ENCODE data around the gene FBXO48. TPM values are rescaled to one million over a fixed set of nuclear protein-coding genes. Genes with fewer than 3 reads are reported as not detected.

The FBXO48 gene
- total RNA-seq, 2 experiments from 2014 or later: 0.44 to 0.50 TPM

DNA sequence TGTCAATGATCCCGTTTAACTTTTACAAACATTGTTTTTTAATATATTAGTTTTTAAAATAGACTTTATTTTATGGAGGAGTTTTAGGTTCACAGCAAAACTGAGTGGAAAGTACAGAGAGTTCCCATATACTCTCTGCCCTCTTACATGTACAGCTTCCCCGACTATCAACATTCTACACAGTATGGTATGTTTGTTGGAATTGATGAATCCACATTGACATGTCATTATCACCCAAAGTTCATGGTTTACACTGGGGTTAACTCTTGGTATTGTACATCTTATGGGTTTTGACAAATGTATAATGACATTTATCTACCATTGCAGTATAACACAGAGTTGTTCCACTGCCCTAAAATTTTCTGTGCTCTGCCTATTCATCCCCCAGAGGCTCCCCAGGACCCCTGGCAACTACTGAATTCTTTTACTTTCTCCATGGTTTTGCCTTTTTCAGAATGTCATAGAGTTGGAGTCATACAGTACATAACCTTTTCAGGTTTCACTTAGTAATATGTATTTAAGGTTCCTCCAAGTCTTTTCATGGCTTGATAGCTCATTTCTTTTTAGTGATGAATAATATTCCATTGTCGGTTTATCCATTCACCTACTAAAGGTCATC lies 5.8 kb upstream of the FBXO48 start:
- POLR2A ChIA-PET: interaction anchor here (1.1 kb wide), 1 partner anchor 220 kb away, joined by 5 read pairs; no protein-coding TSS in a partner anchor
- H3K36me3 Mint-ChIP-seq (ENCODE audit: low read depth): no peaks in the 10 kb centered on the region
- H3K36me3 ChIP-seq (ENCODE audit: insufficient read depth, low read length): no peaks in the 10 kb centered on the region
- TF ChIP-seq, protein P1, sequence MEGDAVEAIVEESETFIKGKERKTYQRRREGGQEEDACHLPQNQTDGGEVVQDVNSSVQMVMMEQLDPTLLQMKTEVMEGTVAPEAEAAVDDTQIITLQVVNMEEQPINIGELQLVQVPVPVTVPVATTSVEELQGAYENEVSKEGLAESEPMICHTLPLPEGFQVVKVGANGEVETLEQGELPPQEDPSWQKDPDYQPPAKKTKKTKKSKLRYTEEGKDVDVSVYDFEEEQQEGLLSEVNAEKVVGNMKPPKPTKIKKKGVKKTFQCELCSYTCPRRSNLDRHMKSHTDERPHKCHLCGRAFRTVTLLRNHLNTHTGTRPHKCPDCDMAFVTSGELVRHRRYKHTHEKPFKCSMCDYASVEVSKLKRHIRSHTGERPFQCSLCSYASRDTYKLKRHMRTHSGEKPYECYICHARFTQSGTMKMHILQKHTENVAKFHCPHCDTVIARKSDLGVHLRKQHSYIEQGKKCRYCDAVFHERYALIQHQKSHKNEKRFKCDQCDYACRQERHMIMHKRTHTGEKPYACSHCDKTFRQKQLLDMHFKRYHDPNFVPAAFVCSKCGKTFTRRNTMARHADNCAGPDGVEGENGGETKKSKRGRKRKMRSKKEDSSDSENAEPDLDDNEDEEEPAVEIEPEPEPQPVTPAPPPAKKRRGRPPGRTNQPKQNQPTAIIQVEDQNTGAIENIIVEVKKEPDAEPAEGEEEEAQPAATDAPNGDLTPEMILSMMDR (IDR thresholded peaks at IDR 0.05): no peak
- no peaks in the 10 kb centered on the region for H3K9me3 ChIP-seq (ENCODE audit: control insufficient read depth in 1 of 2, insufficient read depth in 1 of 2, low read length in 2 of 2)
- no peak overlapping the region for H3K4me3 ChIP-seq (ENCODE audit: low read length)
- DNase-seq (no peak), ATAC-seq (ENCODE audit: poor library complexity) (no peak)
- no peaks in the 10 kb centered on the region for H3K9me3 Mint-ChIP-seq
- CTCF ChIA-PET: interaction anchor here (1.0 kb wide), 1 partner anchor 452 kb away, joined by 3 read pairs; no protein-coding TSS in a partner anchor
- H3K4me1 ChIP-seq (ENCODE audit: insufficient read depth, low read length): peaks cover 3% of the 10 kb centered on the region
- no peaks in the 10 kb centered on the region for H3K27me3 ChIP-seq (ENCODE audit: control insufficient read depth in 1 of 2, insufficient read depth in 2 of 2, low read length in 2 of 2)
- peaks cover 15% of the 10 kb centered on the region for H3K4me1 Mint-ChIP-seq (ENCODE audit: low read depth)
- H3K27me3 Mint-ChIP-seq: no peaks in the 10 kb centered on the region
- H3K4me3 Mint-ChIP-seq: no peak overlapping the region
- intact Hi-C loops (cut with DNase I, micrococcal nuclease): no loop called here
- H3K27ac Mint-ChIP-seq: no peak overlapping the region
- no peak overlapping the region for H3K27ac ChIP-seq (ENCODE audit: low read depth in 1 of 2, low read length in 2 of 2)

DNA sequence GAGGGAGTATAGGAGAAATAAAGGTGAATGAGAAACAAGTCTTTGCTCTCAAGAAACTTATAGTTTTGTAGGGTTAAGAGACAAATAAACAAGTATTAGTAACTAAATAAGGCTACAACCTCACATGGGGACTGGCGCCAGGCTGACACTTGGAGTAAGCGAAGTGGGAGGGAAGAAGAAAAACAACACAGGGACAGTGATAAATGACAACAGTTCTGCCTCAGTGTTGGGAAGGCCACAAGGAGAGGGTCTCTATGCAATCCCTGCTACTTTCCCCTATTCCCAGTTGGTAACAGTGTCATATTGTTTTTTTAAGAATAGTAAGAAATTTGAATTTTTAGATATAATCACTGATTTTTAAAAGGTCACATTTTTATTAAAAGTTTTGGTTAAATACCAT lies 4.3 kb upstream of the FBXO48 start:
- Mint-ChIP-seq H3K4me1 (ENCODE audit: low read depth) (peaks cover 18% of the 10 kb centered on the region), H3K9me3 (no peaks in the 10 kb centered on the region), H3K4me3 (no peak overlapping the region), H3K27ac (no peak overlapping the region), H3K36me3 (ENCODE audit: low read depth) (peaks cover 3% of the 10 kb centered on the region), H3K27me3 (no peaks in the 10 kb centered on the region)
- ATAC-seq (ENCODE audit: poor library complexity): no peak
- no peak for DNase-seq
- H3K4me1 ChIP-seq (ENCODE audit: insufficient read depth, low read length): peaks cover 11% of the 10 kb centered on the region
- no peaks in the 10 kb centered on the region for H3K27me3 ChIP-seq (ENCODE audit: control insufficient read depth in 1 of 2, insufficient read depth in 2 of 2, low read length in 2 of 2)
- H3K4me3 ChIP-seq (ENCODE audit: low read length): no peak overlapping the region
- TF ChIP-seq, protein P1 (IDR thresholded peaks at IDR 0.05): no peak
- no peaks in the 10 kb centered on the region for H3K36me3 ChIP-seq (ENCODE audit: insufficient read depth, low read length)
- POLR2A ChIA-PET: no interaction called here
- CTCF ChIA-PET: interaction anchor here (2.1 kb wide), 1 partner anchor 16 kb away, joined by 5 read pairs; no protein-coding TSS in a partner anchor
- intact Hi-C loops (cut with DNase I, micrococcal nuclease): no loop called here
- no peak overlapping the region for H3K27ac ChIP-seq (ENCODE audit: low read depth in 1 of 2, low read length in 2 of 2)
- no peaks in the 10 kb centered on the region for H3K9me3 ChIP-seq (ENCODE audit: control insufficient read depth in 1 of 2, insufficient read depth in 1 of 2, low read length in 2 of 2)

DNA sequence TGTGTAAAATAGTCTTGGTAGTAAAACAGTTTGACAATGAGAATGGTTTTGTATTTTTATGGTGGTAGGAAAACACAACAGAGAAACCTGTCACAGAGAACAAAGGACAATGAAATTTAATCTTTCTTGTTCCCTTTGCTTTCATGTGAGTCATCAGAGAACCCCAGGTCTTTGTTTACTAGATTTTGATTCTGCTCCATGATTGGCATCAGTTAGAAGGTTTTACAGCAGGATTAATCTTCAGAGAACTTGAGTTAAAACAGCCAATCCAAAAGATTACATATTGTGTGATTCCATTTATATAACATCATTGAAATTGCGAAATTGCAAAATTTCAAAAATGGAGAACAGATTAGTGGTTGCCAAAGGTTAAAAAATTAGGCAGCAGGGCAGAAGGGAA lies 2.8 kb upstream of the FBXO48 start:
- no peak overlapping the region for H3K4me3 ChIP-seq (ENCODE audit: low read length)
- DNase-seq: no peak
- H3K27me3 ChIP-seq (ENCODE audit: control insufficient read depth in 1 of 2, insufficient read depth in 2 of 2, low read length in 2 of 2): no peaks in the 10 kb centered on the region
- ChIA-PET CTCF (no interaction called here), POLR2A (no interaction called here)
- Mint-ChIP-seq H3K36me3 (ENCODE audit: low read depth) (peaks cover 4% of the 10 kb centered on the region), H3K9me3 (no peaks in the 10 kb centered on the region), H3K4me1 (ENCODE audit: low read depth) (peaks cover 33% of the 10 kb centered on the region), H3K27ac (peak overlapping the region; percentile 4), H3K27me3 (no peaks in the 10 kb centered on the region), H3K4me3 (no peak overlapping the region)
- H3K4me1 ChIP-seq (ENCODE audit: insufficient read depth, low read length): peaks cover 21% of the 10 kb centered on the region
- H3K9me3 ChIP-seq (ENCODE audit: control insufficient read depth in 1 of 2, insufficient read depth in 1 of 2, low read length in 2 of 2): no peaks in the 10 kb centered on the region
- no peak for ATAC-seq (ENCODE audit: poor library complexity)
- TF ChIP-seq, protein P1 (IDR thresholded peaks at IDR 0.05): no peak
- intact Hi-C loops (cut with DNase I, micrococcal nuclease): loop anchor here (5.0 kb wide), 4 partner anchors 47 to 282 kb away; no protein-coding TSS in a partner anchor
- no peaks in the 10 kb centered on the region for H3K36me3 ChIP-seq (ENCODE audit: insufficient read depth, low read length)
- no peak overlapping the region for H3K27ac ChIP-seq (ENCODE audit: low read depth in 1 of 2, low read length in 2 of 2)

Measured in CD4-positive, alpha-beta T cell (primary cell).